Activated naive CD8-positive, alpha-beta T cell treated with anti-CD3 and anti-CD28 coated beads, Interleukin-2, amount 10 ng/mL, durations not matched to agents 7 days and 5 days (primary cell): Measurements from ENCODE around the gene OBSL1. TPM values are rescaled to one million over a fixed set of nuclear protein-coding genes. Genes with fewer than 3 reads are reported as not detected.
A peak's percentile ranks its signal among the peaks of the same experiment; 100 is the strongest.

ENCODE experiments used
- ATAC-seq: fragments of 150-1000 bp; cut with Tn5 transposase; one replicate; pipeline ENCODE4 v1.10.0; 2021; ENCODE audit warnings: low read depth, moderate library complexity
- POLR2A ChIA-PET: fragments of 350-600 bp; sonication (Branson Sonifier 250); formaldehyde crosslinking; loops from one replicate; lab custom pipeline; 2021; ENCODE audit warnings: antibody characterized with exemption; lab: Charles Lee
- DNase-seq: peaks from one replicate; pipeline ENCODE4 v3.0.0; 2021
- H3K27ac Mint-ChIP-seq: one replicate; pipeline ENCODE4 v1.8.0; 2022; ENCODE audit warnings: mild to moderate bottlenecking, mixed read lengths
- H3K27me3 Mint-ChIP-seq: one replicate; pipeline ENCODE4 v1.8.0; 2022; ENCODE audit warnings: mild to moderate bottlenecking, moderate library complexity, mixed read lengths
- H3K36me3 Mint-ChIP-seq: one replicate; pipeline ENCODE4 v1.8.0; 2021; ENCODE audit warnings: mild to moderate bottlenecking, mixed read lengths
- H3K4me1 Mint-ChIP-seq: one replicate; pipeline ENCODE4 v1.8.0; 2021; ENCODE audit warnings: mixed read lengths
- H3K4me3 Mint-ChIP-seq: one replicate; pipeline ENCODE4 v1.8.0; 2022; ENCODE audit warnings: mild to moderate bottlenecking, moderate library complexity, mixed read lengths
- H3K9me3 Mint-ChIP-seq: one replicate; pipeline ENCODE4 v1.8.0; 2021; ENCODE audit warnings: mixed read lengths
- total RNA-seq, 2 experiments: library from RNA; stranded (reverse); gene quantifications; one replicate each; pipeline ENCODE4 v1.2.3, GENCODE V29; 2021

OBSL1 gene
- total RNA-seq, 2 experiments from 2014 or later: not detected

DNA sequence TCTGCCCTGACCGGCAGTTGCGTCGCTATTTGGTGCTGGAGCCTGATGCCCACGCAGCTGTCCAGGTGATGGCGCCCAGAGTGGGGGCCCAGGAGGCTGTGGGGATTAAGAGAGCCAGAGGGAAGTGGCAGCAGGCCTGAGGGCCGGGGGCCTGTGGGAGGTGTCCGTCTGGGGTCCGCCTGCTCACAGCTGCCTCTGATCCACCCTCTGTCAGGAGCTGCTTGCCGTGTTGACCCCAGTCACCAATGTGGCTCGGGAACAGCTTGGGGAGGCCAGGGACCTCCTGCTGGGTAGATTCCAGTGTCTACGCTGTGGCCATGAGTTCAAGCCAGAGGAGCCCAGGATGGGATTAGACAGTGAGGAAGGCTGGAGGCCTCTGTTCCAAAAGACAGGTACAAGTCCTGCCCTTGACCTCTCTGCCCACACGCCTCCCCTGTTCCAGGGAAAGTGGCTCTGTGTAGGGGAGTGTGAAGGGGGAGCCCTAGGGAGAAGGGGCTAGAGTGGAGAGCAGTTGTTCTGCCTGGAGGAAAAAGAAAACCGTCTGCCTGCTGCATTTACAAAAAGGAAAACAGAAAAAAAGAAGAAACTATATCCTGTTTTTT is 37.9 kb upstream of the OBSL1 start:
- DNase-seq: no peak
- H3K27ac Mint-ChIP-seq: no peak overlapping the region
- POLR2A ChIA-PET: interaction anchor here (1.8 kb wide), 1 partner anchor 12 kb away, joined by 4 read pairs; the partner anchor contains the start of gene STK11IP

DNA sequence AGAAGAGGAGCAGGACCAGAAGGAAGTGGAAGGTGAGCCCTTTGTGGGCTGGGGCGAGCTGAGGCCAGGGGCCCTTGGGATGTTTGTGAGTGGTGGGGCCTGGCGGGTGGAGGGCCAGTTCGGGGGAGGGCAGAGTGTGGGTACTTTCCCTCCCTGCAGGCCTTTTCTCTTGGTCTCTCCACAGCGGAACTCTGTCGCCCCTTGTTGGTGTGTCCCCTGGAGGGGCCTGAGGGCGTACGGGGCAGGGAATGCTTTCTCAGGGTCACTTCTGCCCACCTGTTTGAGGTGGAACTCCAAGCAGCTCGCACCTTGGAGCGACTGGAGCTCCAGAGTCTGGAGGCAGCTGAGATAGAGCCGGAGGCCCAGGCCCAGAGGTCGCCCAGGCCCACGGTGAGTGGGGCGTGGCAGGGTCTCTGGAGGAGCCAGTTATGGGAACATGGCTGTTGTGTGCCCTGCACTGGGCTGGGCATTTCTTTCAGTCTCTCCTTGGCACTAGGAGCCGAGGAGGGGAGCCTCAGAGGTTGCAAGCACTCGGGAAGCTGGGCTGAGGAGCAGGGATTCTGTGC is 37.1 kb upstream of the OBSL1 start:
- Mint-ChIP-seq H3K27me3 (no peaks in the 10 kb centered on the region), H3K36me3 (peaks cover 14% of the 10 kb centered on the region)
- DNase-seq: no peak

More for the DNA sequence above, 37.9 kb upstream of the OBSL1 start:
- Mint-ChIP-seq H3K36me3 (peaks cover 11% of the 10 kb centered on the region), H3K4me3 (no peak overlapping the region), H3K9me3 (no peaks in the 10 kb centered on the region), H3K4me1 (peaks cover 11% of the 10 kb centered on the region), H3K27me3 (no peaks in the 10 kb centered on the region)
- no peak for ATAC-seq

DNA sequence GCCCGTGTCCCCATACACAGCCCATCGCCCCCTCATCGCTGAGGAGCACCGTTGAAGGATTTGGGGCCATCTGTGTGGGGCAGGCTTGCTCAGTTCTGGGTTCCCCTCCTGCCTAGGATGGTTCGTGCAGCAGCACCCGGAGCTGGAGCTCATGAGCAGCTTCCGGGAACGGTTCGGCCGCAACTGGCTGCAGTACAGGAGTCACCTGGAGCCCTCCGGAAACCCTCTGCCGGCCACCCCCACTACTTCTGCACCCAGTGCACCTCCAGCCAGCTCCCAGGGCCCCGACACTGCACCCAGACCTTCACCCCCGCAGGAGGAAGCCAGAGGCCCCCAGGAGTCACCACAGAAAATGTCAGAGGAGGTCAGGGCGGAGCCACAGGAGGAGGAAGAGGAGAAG is 36.6 kb upstream of the OBSL1 start:
- ATAC-seq (no peak), DNase-seq (no peak)
- H3K27ac Mint-ChIP-seq: no peak overlapping the region
- H3K4me1 Mint-ChIP-seq: peaks cover 10% of the 10 kb centered on the region
- H3K4me3 Mint-ChIP-seq: no peak overlapping the region
- H3K36me3 Mint-ChIP-seq: peaks cover 14% of the 10 kb centered on the region
- POLR2A ChIA-PET: no interaction called here
- H3K9me3 Mint-ChIP-seq: no peaks in the 10 kb centered on the region
- H3K27me3 Mint-ChIP-seq: no peaks in the 10 kb centered on the region

More for the DNA sequence above, 37.1 kb upstream of the OBSL1 start:
- ATAC-seq: no peak
- H3K9me3 Mint-ChIP-seq: no peaks in the 10 kb centered on the region
- POLR2A ChIA-PET: interaction anchor here (1.8 kb wide), 1 partner anchor 11 kb away, joined by 4 read pairs; the partner anchor contains the start of gene STK11IP
- H3K27ac Mint-ChIP-seq: no peak overlapping the region
- peaks cover 11% of the 10 kb centered on the region for H3K4me1 Mint-ChIP-seq
- H3K4me3 Mint-ChIP-seq: no peak overlapping the region

DNA sequence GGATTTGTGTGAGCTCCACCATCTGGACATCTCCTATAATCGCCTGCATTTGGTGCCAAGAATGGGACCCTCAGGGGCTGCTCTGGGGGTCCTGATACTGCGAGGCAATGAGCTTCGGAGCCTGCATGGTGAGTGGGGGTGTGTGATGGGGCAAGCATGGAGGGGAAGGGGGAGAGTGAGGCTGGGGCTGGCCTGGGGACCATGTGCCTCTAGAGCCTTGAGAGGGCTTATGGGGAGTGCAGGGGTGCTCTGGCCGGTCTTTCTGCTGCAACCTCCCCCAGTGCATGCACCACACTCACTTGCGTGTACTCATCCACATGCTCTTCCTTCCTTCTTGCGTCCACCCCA is 34.2 kb upstream of the OBSL1 start:
- POLR2A ChIA-PET: no interaction called here
- Mint-ChIP-seq H3K27me3 (no peaks in the 10 kb centered on the region), H3K4me3 (no peak overlapping the region), H3K4me1 (peaks cover 4% of the 10 kb centered on the region), H3K27ac (no peak overlapping the region), H3K36me3 (peaks cover 9% of the 10 kb centered on the region), H3K9me3 (no peaks in the 10 kb centered on the region)
- no peak for ATAC-seq
- DNase-seq: no peak

DNA sequence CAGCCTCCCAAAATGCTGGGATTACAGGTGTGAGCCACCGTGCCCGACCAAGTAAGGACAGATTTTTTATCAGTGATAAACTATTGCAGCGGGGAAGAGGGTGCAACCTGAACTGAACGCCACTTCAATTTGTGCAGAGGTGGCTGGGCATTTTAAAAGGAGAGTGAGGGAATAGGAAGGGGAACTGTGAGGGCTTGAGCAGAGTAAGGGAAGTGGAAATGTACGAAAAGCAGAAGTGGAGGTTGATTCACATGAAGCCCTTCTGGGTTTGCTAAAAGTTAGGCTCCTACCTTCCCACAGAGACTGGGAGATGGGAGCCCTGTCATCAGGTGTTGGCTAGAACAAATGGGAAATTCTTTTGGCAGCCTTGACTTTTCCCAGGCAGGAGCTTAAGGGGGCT is 32.4 kb upstream of the OBSL1 start:
- Mint-ChIP-seq H3K4me3 (no peak overlapping the region), H3K36me3 (peaks cover 7% of the 10 kb centered on the region), H3K9me3 (no peaks in the 10 kb centered on the region), H3K27ac (no peak overlapping the region), H3K27me3 (no peaks in the 10 kb centered on the region), H3K4me1 (peaks cover 10% of the 10 kb centered on the region)
- DNase-seq (no peak), ATAC-seq (no peak)
- POLR2A ChIA-PET: no interaction called here

DNA sequence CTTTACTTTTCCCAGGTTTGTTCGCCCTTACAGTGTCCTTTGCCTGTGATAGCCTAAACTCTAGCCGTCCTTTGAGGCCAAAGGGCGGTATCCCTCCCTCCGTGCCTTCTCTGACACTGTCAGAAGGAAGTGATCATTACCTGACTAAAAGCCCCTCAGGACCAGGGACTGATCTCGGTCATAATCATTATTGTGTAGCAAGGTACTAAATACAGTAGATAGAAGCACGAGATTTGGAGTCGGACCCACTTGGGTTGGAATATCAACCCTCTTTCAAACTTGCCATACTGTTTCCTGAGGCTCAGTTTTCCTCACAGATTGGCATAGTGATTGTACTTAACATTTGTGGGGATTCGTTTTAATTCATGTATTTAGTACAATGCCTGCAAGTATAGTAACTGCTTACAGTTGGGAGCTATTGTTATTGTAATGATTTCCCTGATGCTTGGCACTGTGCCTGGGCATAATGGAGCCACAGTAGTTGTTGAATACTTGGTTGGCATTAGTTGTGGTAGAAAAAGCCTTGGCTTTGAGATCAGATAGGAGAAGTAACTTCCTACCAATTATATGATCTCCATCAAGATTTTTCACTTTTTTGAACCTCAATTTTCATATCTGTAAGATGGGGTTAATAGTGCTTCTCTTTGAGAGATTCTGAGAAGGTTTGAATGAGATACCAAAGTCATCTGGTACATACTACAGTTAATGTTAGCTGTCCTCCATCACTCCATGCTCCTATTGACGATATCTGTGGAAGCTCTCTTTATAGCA is 27.2 kb upstream of the OBSL1 start:
- no peak for ATAC-seq
- no peaks in the 10 kb centered on the region for H3K9me3 Mint-ChIP-seq
- H3K27me3 Mint-ChIP-seq: peaks cover 4% of the 10 kb centered on the region

DNA sequence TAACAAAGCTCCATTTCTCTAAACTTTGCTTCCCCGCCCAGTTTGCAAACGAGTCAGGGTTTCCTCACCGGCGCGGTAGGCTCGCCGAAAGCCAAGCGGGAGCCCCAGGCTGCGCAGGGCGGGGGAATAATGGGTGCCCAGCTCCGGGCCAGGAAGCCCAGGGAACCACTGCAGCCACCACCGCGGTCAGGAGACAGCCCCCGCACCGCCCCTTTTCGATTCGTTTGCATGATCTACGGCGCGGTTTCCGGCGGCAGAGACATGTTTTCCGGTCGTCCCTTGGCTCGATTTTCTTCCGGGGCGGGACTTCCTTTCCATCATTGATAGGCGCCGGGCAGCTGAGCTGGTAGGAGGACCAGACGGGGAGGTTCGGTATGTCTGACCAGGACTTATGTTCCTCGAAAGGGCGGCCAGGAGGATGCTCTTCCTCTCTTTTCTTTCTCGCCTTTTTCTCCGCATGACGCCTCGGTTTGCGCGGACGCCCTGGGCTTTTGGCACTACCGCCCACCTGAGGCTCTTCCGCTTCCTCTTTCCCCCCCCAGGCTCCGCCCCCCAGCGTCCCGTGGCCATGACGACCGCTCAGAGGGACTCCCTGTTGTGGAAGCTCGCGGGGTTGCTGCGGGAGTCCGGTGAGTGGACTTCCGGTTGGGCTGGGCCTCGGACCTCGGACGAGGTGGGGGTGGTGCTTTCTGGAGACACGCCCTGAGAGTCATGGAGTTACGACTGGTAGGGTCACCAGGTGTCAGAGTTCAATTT is 26.4 kb upstream of the OBSL1 start, which contains the start of gene STK11IP:
Gene STK11IP, plus strand, starts transcription at position 306 of the 756 bp plus-strand sequence. Its CDS starts 263 bp downstream, at position 569.
- peak within 1 kb of the TSS; percentile 89 for H3K27ac Mint-ChIP-seq
- H3K4me1 Mint-ChIP-seq: peaks cover 23% of the 10 kb centered on the region
- H3K9me3 Mint-ChIP-seq: no peaks in the 10 kb centered on the region
- ATAC-seq (peak; percentile 87), DNase-seq (peak; percentile 89)
- H3K36me3 Mint-ChIP-seq: no peaks in the 10 kb centered on the region
- H3K4me3 Mint-ChIP-seq: peak within 1 kb of the TSS; percentile 89
- H3K27me3 Mint-ChIP-seq: peaks cover 4% of the 10 kb centered on the region
- POLR2A ChIA-PET: interaction anchor here (0.5 to 2.0 kb wide), 7 partner anchors 11 to 210 kb away, joined by 3 to 7 read pairs (median 5); partner anchors contain the start of genes CHPF, DNPEP, GMPPA and TMEM198

More for the DNA sequence above, 27.2 kb upstream of the OBSL1 start:
- Mint-ChIP-seq H3K27ac (peak overlapping the region; percentile 89), H3K36me3 (no peaks in the 10 kb centered on the region), H3K4me3 (peak overlapping the region; percentile 89), H3K4me1 (peaks cover 23% of the 10 kb centered on the region)
- no peak for DNase-seq
- POLR2A ChIA-PET: interaction anchor here (1.4 to 2.0 kb wide), 3 partner anchors 11 to 100 kb away, joined by 4 to 5 read pairs (median 5); partner anchors contain the start of gene GMPPA

DNA sequence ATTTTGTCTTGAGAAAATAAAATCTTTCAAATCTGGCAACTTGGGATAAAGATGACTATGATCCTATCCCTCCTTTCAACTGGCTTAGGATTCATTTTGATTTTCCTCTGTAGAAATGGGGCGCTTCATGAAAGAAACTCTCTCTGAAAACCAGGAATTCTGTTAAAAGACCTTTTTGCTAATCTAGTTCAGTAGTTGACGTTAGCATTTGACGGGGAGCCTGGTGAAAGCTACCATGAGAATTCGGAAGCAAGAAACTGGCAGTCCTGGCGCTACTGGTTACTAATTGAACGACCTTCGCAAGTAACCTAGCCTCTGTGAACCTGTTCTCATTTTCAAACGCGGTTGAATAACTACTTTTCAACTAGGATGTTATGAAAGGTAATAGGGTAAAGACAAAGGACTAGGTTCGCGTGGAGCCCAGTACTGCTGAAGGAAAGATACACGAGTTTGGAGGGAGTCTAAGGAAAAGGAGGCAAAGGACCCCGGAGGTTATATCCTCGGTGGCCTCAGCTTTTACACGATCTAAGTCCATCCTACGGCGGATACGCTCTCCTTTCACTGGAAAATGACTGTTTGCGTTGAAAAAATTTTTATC is 25.7 kb upstream of the OBSL1 start:
- Mint-ChIP-seq H3K27me3 (peaks cover 4% of the 10 kb centered on the region), H3K36me3 (no peaks in the 10 kb centered on the region), H3K27ac (peak overlapping the region; percentile 89), H3K4me3 (peak overlapping the region; percentile 89), H3K4me1 (peaks cover 23% of the 10 kb centered on the region), H3K9me3 (no peaks in the 10 kb centered on the region)
- ATAC-seq (no peak), DNase-seq (no peak)
- POLR2A ChIA-PET: interaction anchor here (0.5 to 2.0 kb wide), 7 partner anchors 12 to 209 kb away, joined by 3 to 7 read pairs (median 5); partner anchors contain the start of genes CHPF, DNPEP, GMPPA and TMEM198

DNA sequence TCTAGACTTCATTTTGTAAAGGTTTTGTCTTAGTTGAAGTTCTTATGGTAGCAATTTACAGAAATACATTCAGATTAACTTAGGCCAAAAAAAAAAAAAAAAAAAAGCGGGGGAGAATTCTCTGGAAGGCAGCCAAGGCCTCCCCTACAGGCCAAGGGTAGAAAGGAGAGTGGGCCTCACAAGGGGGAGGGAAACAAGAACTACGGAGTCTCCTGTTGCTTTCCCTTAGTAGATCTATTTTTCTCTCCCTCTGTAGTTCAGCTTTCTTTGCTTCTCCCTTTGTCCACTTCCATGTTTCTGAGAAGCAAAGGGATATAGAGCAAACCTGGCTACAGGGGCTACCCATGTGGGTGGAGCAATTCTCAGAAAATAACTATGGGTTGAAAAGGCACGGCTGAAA is 23.9 kb upstream of the OBSL1 start:
- POLR2A ChIA-PET: no interaction called here
- Mint-ChIP-seq H3K9me3 (no peaks in the 10 kb centered on the region), H3K27ac (peak overlapping the region; percentile 54)

DNA sequence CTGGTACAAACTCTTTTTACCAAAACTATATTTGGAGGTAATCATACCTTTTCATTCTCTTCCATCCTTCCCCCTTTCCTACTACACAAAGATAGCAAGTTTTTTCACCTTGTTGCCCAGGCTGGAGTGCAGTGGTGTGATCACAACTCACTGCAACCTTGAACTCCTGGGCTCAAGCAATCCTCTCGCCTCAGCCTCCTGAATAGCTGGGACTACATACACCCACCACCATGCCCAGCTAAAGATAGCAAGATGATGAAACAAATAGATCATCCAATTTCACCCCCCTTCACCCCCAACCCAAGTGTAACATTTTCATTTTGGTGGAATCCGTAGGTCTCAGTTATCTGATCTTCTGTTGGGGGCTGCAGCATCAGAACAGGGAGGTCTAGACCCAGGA is 21.8 kb upstream of the OBSL1 start:
- H3K4me1 Mint-ChIP-seq: peaks cover 10% of the 10 kb centered on the region

More for the DNA sequence above, 23.9 kb upstream of the OBSL1 start:
- Mint-ChIP-seq H3K4me1 (peaks cover 21% of the 10 kb centered on the region), H3K36me3 (no peaks in the 10 kb centered on the region), H3K27me3 (peaks cover 4% of the 10 kb centered on the region), H3K4me3 (no peak overlapping the region)
- DNase-seq (no peak), ATAC-seq (no peak)

DNA sequence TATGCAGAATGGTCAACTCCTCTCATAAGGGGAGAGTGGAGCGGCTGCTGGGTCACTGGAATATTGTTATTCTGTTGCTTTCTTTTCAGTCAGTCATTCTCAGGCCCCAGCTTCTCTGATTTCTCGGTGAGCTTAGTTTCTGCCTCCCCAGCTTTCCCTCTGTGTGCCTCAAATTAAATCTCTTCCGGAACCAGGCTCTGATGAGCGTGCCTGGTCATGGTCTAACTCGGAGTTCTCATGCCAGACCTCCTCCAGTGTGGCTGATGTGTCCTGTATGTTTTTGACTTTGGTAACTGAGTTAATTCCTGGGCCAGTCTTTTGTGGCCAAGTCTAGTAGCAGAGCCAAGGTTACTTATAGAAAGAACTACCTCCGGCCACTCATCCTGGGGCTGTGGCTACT is 21.4 kb upstream of the OBSL1 start:
- ATAC-seq (no peak), DNase-seq (no peak)
- POLR2A ChIA-PET: no interaction called here
- no peak overlapping the region for H3K4me3 Mint-ChIP-seq
- H3K36me3 Mint-ChIP-seq: no peaks in the 10 kb centered on the region
- peaks cover 8% of the 10 kb centered on the region for H3K4me1 Mint-ChIP-seq
- no peak overlapping the region for H3K27ac Mint-ChIP-seq
- H3K9me3 Mint-ChIP-seq: no peaks in the 10 kb centered on the region
- peaks cover 4% of the 10 kb centered on the region for H3K27me3 Mint-ChIP-seq

More for the DNA sequence above, 21.8 kb upstream of the OBSL1 start:
- no peak for ATAC-seq
- no peak for DNase-seq
- Mint-ChIP-seq H3K4me3 (no peak overlapping the region), H3K27ac (no peak overlapping the region), H3K36me3 (no peaks in the 10 kb centered on the region), H3K27me3 (peaks cover 4% of the 10 kb centered on the region), H3K9me3 (no peaks in the 10 kb centered on the region)
- POLR2A ChIA-PET: no interaction called here

DNA sequence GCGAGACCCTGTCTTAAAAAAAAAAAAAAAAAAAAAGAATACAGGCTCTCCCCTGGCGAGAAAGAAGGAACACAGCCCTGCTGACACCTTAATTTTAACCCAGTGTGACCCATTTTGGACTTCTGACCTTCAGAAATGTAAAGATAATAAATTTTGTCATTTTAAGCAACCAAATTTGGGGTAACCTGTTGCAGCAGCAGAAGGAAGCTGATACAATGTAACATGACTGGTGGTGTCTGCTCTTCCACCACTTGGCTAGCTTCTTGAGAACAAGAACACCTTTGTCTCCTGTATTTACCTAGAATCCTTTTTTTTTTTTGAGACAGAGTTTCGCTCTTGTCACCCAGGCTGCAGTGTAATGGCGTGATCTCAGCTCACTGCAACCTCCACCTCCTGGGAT is 19.8 kb upstream of the OBSL1 start:
- Mint-ChIP-seq H3K4me3 (no peak overlapping the region), H3K9me3 (no peaks in the 10 kb centered on the region), H3K27me3 (peaks cover 6% of the 10 kb centered on the region), H3K36me3 (no peaks in the 10 kb centered on the region), H3K27ac (no peak overlapping the region), H3K4me1 (peaks cover 5% of the 10 kb centered on the region)
- POLR2A ChIA-PET: no interaction called here
- ATAC-seq (no peak), DNase-seq (no peak)
